SK-N-MC (cell line): ENCODE measurements around the gene MTFR2.
"Not testable (repeated sequence)": the region's sequence is repeated elsewhere in the genome, so short reads cannot be mapped to it uniquely, and the experiment has no call there.

ENCODE experiments used
- DNase-seq: peaks from one replicate; pipeline ENCODE4 v3.0.0-alpha.2; 2011; ENCODE audit warnings: low read depth, low spot score
- H3K27ac ChIP-seq: fragments of 200-600 bp; sonication (generic); 2 replicates; pipeline ENCODE4 v1.5.1; 2016; ENCODE audit warnings: mixed run types
- H3K36me3 ChIP-seq: fragments of 200-600 bp; sonication (generic); 2 replicates; pipeline ENCODE4 v1.6.1; 2017; ENCODE audit warnings: antibody characterized with exemption, low read length, mixed read lengths; ENCODE audit not compliant: insufficient read depth
- H3K4me3 ChIP-seq: fragments of 200-600 bp; sonication (generic); 2 replicates; pipeline ENCODE4 v1.5.1; 2016
- H3K9ac ChIP-seq: fragments of 200-600 bp; sonication (generic); 2 replicates; pipeline ENCODE4 v1.8.0; 2017; ENCODE audit warnings: mixed run types, mixed read lengths; ENCODE audit not compliant: insufficient read length
- H3K9me3 ChIP-seq: fragments of 200-600 bp; sonication (generic); 2 replicates; pipeline ENCODE4 v1.6.1; 2017; ENCODE audit warnings: low read depth, mild to moderate bottlenecking, antibody characterized with exemption, low read length, moderate library complexity, mixed read lengths
- EZH2 ChIP-seq: fragments of 200-600 bp; sonication (generic); IDR thresholded peaks from one replicate; pipeline ENCODE4 v1.6.1; 2017; ENCODE audit warnings: antibody characterized with exemption
- FOXP2 ChIP-seq: optimal IDR thresholded peaks from 2 replicates; pipeline ENCODE3; 2011; ENCODE audit warnings: mild to moderate bottlenecking, moderate library complexity; ENCODE audit not compliant: insufficient read depth; ENCODE audit errors: extremely low read length, control extremely low read depth
- POLR2AphosphoS5 ChIP-seq: IDR thresholded peaks from 2 replicates; pipeline ENCODE4 v1.6.1; 2012; ENCODE audit warnings: mild to moderate bottlenecking, low read depth, low read length, borderline replicate concordance

MTFR2 gene

GRCh38 chr6:136226674-136227377 lies 23.3 kb downstream of the MTFR2 start:
- no peak overlapping the region for H3K27ac ChIP-seq
- H3K4me3 ChIP-seq = peak overlapping the region; percentile 75
- no peaks in the 10 kb centered on the region for H3K9me3 ChIP-seq
- no peak for DNase-seq
- TF ChIP-seq POLR2AphosphoS5 (no peak), FOXP2 (no peak)
- peaks cover 3% of the 10 kb centered on the region; the same call in 1 of the 2 replicates for H3K36me3 ChIP-seq
- no peak overlapping the region for H3K9ac ChIP-seq

- no peak overlapping the region for H3K27ac ChIP-seq
- peak overlapping the region; percentile 75 for H3K4me3 ChIP-seq
- peak; percentile 67 for DNase-seq
- peaks cover 2% of the 10 kb centered on the region; the same call in 1 of the 2 replicates for H3K36me3 ChIP-seq
- TF ChIP-seq FOXP2 (no peak), EZH2 (no peak), POLR2AphosphoS5 (no peak)
- H3K9me3 ChIP-seq = 0 out of 2 replicates have a peak, but pooled peaks cover 3% of the 10 kb centered on the region
- H3K9ac ChIP-seq = peak overlapping the region; percentile 61
These were observed 24.0 kb downstream of the MTFR2 start for GRCh38 chr6:136226027-136226673.

DNA sequence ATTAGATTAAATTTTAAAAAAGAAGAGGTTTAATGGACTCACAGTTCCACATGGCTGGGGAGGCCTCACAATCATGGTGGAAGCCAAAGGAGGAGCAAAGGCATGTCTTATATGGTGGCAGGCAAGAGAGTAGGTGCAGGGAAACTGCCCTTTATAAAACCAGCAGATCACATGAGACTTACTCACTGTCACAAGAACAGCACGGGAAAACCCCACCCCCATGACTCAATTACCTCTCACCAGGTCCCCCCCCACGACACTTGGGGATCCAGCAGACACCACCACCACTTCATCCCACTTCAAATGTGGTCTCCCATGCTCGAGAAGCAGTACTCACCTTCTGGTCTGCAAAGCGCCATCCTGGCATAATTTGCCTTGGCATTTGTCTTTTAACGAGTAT lies 24.6 kb downstream of the MTFR2 start:
- Histone ChIP-seq H3K9me3 (0 out of 2 replicates have a peak, but pooled peaks cover 3% of the 10 kb centered on the region), H3K4me3 (peak overlapping the region; percentile 75; the same call in 1 of the 2 replicates), H3K36me3 (no peaks in the 10 kb centered on the region), H3K9ac (peak overlapping the region; percentile 61), H3K27ac (no peak overlapping the region)
- TF ChIP-seq POLR2AphosphoS5 (no peak), FOXP2 (no peak), EZH2 (no peak)
- DNase-seq = no peak

GRCh38 chr6:136224974-136225373 lies 25.1 kb downstream of the MTFR2 start:
- H3K36me3 ChIP-seq, H3K9me3 ChIP-seq, H3K27ac ChIP-seq, H3K9ac ChIP-seq, H3K4me3 ChIP-seq, DNase-seq: not testable (repeated sequence)

DNA sequence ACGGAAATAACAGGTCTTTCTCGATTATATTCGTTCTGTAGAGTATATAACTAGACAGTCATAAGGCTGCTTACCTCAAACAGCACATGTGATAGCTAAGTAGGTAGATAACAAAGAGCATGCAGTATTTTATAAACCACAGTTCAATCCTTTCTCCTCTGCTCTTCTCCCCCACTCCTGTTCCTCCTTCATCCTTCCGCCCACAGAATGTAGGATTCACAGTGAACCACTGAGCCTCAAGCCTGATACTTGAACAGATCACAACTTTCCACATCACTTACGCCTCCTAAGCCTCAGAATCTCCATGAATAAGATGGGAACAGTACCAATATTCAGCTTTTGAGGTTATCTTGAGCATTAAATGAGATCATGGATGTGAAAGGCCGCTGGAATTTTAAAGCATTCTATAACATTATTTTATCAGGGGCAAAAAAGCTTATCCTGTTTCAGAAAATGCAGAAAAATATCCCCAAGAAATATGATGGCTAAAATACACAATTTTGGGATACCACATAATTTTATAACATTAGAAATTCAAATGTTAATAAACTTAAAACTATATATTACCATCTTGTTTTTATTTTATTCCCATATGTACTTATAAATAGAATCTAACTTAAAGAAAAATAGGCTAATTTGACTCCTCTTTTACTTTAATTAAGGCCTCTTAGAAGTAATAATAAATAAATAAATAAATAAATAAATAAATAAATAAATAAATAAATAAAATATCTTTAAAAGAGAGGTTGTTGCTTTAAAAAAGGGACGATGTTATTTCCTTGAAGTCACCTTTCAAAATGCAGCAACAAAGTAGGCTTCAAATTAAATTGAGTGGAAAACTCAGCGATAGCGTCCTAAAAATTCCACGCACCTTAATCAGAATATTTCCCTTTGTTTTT lies 33.4 kb downstream of the MTFR2 start:
- Histone ChIP-seq H3K9ac (no peak overlapping the region), H3K27ac (no peak overlapping the region), H3K36me3 (no peaks in the 10 kb centered on the region), H3K4me3 (no peak overlapping the region), H3K9me3 (0 out of 2 replicates have a peak, but pooled peaks cover 3% of the 10 kb centered on the region)
- TF ChIP-seq POLR2AphosphoS5 = no peak
- no peak for TF ChIP-seq FOXP2
- no peak for TF ChIP-seq EZH2
- DNase-seq = no peak

- no peak for DNase-seq
- Histone ChIP-seq H3K36me3 (no peaks in the 10 kb centered on the region), H3K27ac (no peak overlapping the region), H3K9ac (no peak overlapping the region), H3K9me3 (no peaks in the 10 kb centered on the region), H3K4me3 (no peak overlapping the region)
- TF ChIP-seq FOXP2 (no peak), POLR2AphosphoS5 (no peak), EZH2 (no peak)
These were observed 36.3 kb downstream of the MTFR2 start for GRCh38 chr6:136213853-136214252.

DNA sequence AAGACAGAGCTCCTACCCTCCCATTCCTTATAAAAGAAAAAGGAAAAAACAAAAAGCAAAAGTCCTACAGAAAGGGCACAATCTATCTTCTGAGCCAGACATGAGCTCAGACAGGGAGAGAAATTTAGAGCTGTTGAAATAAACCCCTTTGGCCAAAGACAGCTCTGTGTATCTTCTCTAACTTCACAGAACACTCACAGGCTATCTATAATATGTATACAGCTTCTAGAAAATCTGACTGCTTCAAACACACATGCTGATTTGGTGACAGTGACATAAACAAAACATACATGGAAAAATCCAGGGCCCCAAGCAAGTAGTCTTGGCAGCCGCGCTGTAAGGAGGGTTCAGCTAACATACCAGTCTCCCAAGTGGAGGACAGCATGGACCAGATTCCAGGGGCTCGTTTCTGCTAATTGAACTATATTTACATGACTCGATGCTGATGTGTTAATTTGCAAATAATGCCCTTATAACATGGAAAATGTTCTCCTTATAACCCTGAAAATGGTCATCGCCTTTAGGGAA lies 37.0 kb downstream of the MTFR2 start:
- Histone ChIP-seq H3K27ac (no peak overlapping the region), H3K36me3 (no peaks in the 10 kb centered on the region), H3K9ac (no peak overlapping the region), H3K9me3 (no peaks in the 10 kb centered on the region), H3K4me3 (no peak overlapping the region)
- no peak for TF ChIP-seq FOXP2
- TF ChIP-seq EZH2 = no peak
- no peak for TF ChIP-seq POLR2AphosphoS5
- DNase-seq = no peak

GRCh38 chr6:136212608-136213007 lies 37.5 kb downstream of the MTFR2 start:
- Histone ChIP-seq H3K9me3 (no peaks in the 10 kb centered on the region), H3K27ac (no peak overlapping the region), H3K36me3 (no peaks in the 10 kb centered on the region), H3K9ac (no peak overlapping the region), H3K4me3 (no peak overlapping the region)
- DNase-seq = no peak
- TF ChIP-seq POLR2AphosphoS5 (no peak), EZH2 (no peak), FOXP2 (no peak)
